Stimulated activated CD4-positive, alpha-beta T cell treated with anti-CD3 and anti-CD28 coated beads, Interleukin-2, amount 100 ng/mL, for 4 hours (primary cell): ENCODE measurements around the gene CALCA.

ENCODE experiments used
- DNase-seq: peaks from one replicate; pipeline ENCODE4 v3.0.0-alpha.2; 2020; ENCODE audit warnings: low read depth

Gene CALCA

GRCh38 chr11:14942745-14943144 lies 29.4 kb downstream of the CALCA start:
- DNase-seq = no peak

- no peak for DNase-seq
Measured at GRCh38 chr11:14938936-14939335, 33.2 kb downstream of the CALCA start.

GRCh38 chr11:14934641-14935351 lies 37.4 kb downstream of the CALCA start:
- no peak for DNase-seq

- no peak for DNase-seq
Measured at GRCh38 chr11:14932447-14932846, 39.7 kb downstream of the CALCA start.

GRCh38 chr11:14930369-14930768 lies 41.8 kb downstream of the CALCA start:
- no peak for DNase-seq

GRCh38 chr11:14927146-14927545 lies 45.0 kb downstream of the CALCA start:
- no peak for DNase-seq

GRCh38 chr11:14924318-14924717 lies 47.8 kb downstream of the CALCA start:
- no peak for DNase-seq
